HG02610 (cell line): ENCODE measurements around the gene BBIP1.
"Not testable (repeated sequence)": the region's sequence is repeated elsewhere in the genome, so short reads cannot be mapped to it uniquely, and the experiment has no call there.

Experiments
- ATAC-seq: cut with Tn5 transposase; IDR thresholded peaks from one replicate; pipeline ENCODE4 v1.9.1; 2021; ENCODE audit warnings: mild to moderate bottlenecking, moderate library complexity; ENCODE audit not compliant: unreplicated experiment

The BBIP1 gene

DNA sequence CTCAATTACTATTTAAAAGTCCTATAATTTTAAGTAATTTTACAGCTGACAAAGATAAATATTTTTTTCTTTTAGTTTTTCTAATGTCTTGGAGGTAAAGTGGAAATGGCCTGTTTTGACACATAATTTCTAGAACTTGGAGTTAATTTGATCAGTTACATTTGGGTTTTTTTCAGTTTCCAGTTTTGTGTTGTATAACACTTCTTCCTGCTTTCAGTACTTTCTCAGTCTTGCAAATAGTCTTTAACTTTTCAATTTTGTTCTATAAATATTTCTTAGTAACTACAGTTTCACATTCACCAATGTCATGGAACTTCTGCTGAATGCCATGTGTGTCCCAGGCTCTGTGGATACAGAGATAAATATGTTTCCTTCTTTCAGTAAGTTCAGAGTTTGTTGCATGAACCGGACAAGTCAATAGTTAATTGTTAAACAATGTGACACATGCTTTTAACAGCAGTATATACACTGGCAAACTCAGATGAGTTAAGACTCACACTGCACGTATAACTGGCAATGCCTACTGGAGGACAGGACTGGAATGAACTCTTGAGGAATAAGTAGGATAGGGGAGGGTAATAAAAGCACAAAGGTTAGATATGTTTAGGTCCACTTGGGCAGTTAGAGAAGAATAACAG, 5.0 kb upstream of the BBIP1 start:
- ATAC-seq, result no peak

DNA sequence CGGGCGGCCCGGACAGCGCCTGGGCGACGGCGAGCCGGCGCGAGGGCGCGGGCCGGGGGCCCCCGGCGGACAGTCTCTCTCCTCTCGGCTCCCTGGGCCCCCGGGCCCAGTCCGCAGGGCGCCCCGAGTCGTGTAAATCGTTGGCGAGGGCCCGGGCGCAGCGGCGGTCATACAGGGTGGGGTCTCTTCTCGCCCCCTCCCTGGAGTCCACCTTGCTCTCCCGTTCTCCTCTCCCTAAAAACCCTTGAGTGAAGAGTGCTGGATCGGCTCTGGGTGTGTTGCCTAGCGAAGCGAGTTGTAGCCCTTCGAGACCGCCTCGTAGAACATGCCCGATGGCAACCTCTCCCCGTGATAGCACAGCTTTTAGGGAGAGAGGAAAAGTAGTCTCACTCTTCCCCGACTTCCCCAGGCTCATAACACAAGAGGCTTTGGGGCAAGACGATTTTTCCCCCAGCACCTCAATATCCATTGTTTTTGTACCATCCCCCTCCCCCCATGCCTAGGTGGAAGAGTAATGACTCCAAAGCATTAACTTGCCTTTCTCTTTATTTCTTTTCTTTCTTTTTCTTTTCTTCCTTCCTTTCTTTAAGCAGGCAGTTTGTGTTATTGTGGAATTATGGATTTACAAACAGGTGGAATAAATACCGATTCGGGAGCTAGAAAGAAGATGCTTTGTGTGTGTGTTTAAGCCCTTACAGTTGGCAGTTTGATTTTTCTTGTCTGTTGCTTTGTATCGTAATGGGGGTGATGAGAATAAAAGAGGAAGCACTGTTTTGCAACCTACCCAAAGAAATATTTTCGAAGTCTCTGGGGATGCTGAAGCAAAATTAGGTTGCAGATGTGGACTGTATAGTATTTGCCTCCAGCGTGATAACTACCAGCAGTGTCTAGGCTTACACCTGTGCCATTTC, 1.2 kb upstream of the BBIP1 start:
- peak; percentile 22 for ATAC-seq

DNA sequence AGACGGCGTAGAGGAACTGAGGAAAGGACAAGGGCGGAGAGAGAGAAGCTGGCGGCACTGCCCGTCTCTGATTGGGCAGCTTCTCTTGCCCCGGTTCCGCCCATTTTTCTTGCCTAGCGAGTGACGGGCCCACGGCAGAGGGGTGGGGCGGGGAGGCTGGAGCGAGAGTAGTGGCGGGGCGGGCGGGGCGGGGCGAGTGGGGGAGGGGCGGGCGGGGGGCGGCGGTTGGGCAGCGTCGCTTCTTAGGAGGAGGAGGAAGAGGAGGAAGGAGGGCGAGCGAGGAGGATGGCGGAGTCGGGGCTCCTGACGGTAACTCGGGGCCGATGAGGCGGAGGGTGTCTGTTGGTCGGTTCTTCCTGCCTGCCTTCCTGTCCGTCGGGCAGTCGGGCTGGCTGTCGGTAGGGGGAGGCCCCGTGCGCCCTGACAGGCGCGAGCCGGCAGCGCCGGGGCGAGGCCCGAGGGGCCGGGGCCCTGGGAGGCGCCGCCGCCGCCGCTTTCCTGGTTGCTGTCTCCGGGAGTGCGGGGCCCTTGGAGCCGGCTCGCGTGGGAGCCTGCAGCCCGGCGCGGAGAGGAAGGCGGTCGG, 460 bp upstream of the BBIP1 start, which contains the start of gene SHOC2:
TSS of gene SHOC2 (plus strand) at position 256 of the 583 bp plus-strand sequence. CDS start 44,755 bp downstream, outside the sequence.
- peak; percentile 8 for ATAC-seq

DNA sequence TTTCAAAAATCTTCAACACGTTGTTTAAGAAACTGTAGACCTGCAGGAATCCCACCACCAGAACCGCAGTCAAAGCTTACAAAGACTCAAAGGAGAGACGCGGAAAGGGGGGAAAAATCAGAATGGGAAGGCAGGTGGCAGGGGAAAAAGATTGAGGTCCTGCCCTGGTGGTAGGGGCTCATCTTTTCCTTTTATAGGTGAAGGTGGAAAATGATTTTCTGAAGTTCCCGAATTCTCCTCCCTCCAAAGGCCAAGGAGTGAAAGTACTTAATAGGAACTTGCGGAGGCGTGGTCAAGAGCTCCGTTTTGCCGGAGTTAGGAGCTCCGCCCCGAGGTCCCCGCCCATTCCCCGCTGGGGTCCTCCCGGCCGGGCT, 724 bp downstream of the BBIP1 start:
- no peak for ATAC-seq

- no peak for ATAC-seq
Observed at GRCh38 chr10:110916554-110917346, 2.2 kb downstream of the BBIP1 start.

GRCh38 chr10:110915600-110915999, 3.4 kb downstream of the BBIP1 start:
- ATAC-seq, result not testable (repeated sequence)

- no peak for ATAC-seq
Observed at GRCh38 chr10:110915035-110915434, 3.9 kb downstream of the BBIP1 start.

DNA sequence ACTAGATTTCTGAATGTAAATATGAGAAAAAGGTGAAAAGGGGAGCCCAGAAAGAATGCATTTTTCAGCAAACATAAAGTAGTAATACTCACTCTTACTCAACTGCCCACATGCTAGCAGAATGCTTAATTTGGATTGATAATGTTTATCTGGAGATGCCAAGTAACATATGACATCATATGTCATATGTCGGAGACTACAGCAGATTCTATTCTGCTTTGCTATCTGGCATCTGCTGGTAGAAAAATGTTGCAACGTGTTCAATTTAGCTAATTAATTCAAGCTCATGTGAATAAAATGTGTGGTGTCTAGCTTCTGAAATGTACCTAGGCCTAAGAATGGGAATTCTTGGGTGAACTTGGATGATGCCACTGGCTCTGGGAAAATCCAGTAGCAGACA, 4.5 kb downstream of the BBIP1 start:
- ATAC-seq, result no peak

- no peak for ATAC-seq
Observed at GRCh38 chr10:110912374-110912773, 6.6 kb downstream of the BBIP1 start.

GRCh38 chr10:110910138-110910537, 8.8 kb downstream of the BBIP1 start:
- no peak for ATAC-seq

DNA sequence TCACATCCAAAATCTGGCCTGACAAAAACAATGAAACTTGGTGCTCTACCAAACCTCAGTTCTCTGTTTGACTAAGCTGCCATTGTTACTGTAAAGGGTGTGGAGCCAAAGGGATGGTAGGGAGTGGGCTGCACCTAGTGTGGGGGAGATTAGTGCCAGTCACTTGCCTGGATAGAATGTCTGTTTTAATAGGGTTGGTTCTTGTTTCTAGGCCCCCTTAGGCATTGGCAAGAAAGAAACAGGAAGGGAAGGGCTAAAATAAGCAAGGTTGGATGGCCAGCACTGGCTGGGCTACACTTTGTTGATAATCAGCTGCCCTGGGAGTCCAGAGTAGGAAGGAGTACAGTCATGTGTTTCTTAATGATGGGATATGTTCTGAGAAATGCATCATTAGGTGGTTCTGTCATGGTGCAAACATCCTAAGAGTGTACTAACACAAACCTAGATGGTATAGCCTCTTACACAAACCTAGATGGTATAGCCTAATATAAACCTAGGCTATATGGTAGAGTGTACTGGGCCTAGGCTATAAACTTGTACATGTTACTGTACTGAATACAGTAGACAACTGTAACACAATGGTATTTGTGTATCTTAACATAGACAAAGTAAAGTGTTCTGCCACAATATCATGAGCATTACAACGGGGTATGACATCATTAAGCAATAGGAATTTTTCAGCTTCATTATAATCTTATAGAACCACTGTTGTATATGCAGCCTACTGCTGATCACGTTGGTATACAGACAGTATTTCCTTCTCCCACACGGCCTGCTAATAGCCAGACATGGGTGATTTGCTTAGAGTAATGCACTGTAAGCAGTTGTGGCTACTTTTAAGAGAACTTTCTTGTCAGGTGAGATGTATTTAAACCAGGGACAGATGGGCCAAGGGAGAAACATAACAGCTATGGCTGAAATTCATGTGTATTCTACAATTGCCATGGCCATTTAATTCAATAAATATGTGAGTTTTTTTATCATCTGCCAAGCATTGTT, 15.4 kb downstream of the BBIP1 start:
- peak; percentile 67 for ATAC-seq

DNA sequence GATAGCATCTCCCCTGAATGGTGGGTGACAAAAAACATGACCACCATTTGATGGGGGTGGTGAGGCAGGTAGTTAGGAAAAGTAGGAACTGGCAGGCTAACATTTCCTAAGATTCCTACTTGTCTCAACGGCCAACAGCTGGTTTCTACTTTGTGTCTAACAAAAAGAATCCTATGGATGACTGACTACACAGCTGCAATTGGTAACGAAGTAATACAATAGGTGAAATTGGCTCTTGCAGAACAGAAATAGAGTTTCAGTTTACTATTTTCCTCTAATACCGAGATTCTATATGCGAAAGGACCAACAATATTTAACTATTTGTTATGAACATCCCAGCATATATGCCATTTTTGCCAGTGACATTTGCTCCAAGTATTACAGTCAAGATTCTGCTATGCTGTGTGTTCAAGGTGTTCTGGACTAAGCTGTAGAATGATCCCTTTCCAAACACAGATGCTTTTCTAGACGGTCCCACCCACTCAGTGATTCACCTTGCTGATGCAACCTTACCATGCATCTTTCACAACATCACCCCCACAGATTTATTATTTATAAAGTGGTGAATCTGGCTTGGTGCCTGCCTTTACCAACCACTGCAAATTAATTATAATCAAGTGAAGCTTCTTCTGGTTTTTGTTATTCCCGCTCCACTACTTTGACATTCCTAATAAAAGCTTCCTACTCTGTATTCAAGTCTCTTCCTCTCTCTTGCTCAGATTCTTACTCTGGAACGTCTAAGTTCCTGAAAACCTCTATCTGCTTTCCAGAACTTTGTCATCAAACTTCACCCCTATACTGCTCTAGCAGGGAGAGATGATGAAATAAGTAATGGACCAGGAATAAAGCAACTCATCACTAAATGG, 16.8 kb downstream of the BBIP1 start:
- no peak for ATAC-seq

DNA sequence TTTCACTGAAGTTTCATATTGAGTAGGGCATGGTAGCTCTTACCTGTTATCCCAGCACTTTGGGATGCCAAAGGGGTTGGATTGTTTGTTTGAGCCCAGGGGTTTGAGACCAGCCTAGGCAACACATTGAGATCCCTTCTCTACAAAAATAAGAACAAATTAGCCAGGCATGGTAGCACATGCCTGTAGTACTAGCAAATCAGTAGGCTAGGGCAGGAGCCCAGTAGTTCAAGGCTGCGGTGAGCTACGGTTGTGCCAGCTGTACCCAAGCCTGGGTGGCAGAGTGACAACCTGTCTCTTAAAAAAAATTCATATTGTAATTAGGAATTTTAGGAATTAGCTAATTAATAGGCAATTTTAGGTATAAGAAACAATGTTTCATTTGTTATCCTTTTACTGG, 18.0 kb downstream of the BBIP1 start:
- ATAC-seq, result no peak

GRCh38 chr10:110898391-110898790, 20.6 kb downstream of the BBIP1 start:
- ATAC-seq, result no peak

DNA sequence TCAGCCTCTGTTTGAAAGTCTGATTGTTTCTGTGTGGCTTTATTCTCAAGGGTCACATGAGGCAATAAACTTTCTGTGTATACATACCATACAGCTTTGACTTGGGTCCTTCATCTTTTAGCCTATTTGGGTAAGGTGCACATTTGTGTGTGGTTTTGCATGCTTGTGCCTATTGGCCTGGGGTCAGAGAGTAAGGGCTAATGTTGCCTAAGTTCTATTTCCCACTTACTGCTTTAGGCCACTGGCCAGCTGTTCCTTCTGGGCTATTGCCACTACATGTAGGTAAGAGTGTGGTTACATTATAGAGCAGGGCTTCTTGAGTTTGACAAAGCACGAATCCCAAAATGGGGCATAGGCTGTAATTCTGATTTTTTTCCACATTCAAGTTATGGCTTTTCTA, 21.8 kb downstream of the BBIP1 start:
- ATAC-seq, result no peak

- ATAC-seq, result peak; percentile 61
Observed at GRCh38 chr10:110893559-110894179, 25.3 kb downstream of the BBIP1 start.

- no peak for ATAC-seq
Observed at GRCh38 chr10:110892602-110893288, 26.2 kb downstream of the BBIP1 start.

- ATAC-seq, result no peak
Observed at GRCh38 chr10:110887560-110887959, 31.4 kb downstream of the BBIP1 start.
